Activated T-cell treated with anti-CD3 and anti-CD28 coated beads, Interleukin-2, amount 50 U/mL, for 48 hours (primary cell): ENCODE measurements around the gene VAMP8.
"Not testable (repeated sequence)": the region's sequence is repeated elsewhere in the genome, so short reads cannot be mapped to it uniquely, and the experiment has no call there.

Experiments
- DNase-seq, 2 experiments: peaks; one replicate each; pipeline ENCODE4 v3.0.0-alpha.2; 2020

The VAMP8 gene

GRCh38 chr2:85600951-85601770, 23.8 kb downstream of the VAMP8 start:
- DNase-seq, result no peak

DNA sequence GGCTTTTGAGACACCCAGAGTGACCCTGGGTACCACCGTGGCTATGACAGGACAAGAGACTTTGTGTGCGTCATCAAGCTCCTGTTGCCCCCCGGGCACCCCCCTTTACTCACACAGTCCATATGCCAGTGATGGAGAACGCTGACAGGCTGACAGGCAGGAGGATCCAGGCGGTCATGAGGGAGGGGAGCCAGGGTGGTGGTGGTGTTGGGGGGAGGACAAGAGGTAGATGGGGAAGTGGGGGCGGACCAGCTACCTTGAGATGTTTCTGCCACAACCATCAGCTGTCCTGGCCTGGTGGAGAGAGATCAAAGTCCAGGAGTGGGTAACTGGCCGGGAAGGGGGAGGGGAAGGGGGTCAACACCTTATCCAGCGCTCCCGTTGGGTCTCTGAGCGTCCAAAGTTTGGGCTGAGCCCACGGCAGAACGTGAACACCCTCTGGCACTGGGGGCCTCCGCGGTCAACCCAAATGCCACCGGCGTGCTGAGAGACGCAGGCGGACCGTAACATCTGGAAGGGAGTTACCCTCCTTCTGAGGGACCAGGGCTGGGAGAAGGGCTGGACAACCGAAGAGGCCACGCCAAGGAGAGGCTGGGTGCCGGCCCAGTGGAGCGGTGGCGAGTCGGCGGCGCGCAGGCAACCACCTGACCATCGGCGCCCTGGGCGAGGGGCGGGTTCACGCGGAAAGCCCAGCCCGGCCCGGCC, 24.5 kb downstream of the VAMP8 start:
- no peak for DNase-seq

GRCh38 chr2:85602476-85603234, 25.3 kb downstream of the VAMP8 start, which contains the start of gene TMEM150A:
TMEM150A (minus strand) TSS chr2:85602698; CDS start chr2:85601948, 750 bp downstream.
- peak; percentile 92 to 93 for DNase-seq

DNA sequence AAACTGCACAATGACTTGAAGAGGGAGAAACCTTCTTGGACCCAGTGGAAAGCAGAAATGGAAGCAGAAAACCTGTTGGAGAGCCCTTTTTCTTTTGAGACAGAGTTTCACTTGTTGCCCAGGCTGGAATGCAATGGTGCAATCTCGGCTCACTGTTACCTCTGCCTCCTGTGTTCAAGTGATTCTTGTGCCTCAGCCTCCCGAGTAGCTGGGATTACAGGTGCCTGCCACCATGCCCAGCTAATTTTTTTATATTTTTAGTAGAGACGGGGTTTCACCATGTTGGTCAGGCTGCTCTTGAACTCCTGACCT, 26.7 kb downstream of the VAMP8 start:
- DNase-seq, result not testable (repeated sequence)

DNA sequence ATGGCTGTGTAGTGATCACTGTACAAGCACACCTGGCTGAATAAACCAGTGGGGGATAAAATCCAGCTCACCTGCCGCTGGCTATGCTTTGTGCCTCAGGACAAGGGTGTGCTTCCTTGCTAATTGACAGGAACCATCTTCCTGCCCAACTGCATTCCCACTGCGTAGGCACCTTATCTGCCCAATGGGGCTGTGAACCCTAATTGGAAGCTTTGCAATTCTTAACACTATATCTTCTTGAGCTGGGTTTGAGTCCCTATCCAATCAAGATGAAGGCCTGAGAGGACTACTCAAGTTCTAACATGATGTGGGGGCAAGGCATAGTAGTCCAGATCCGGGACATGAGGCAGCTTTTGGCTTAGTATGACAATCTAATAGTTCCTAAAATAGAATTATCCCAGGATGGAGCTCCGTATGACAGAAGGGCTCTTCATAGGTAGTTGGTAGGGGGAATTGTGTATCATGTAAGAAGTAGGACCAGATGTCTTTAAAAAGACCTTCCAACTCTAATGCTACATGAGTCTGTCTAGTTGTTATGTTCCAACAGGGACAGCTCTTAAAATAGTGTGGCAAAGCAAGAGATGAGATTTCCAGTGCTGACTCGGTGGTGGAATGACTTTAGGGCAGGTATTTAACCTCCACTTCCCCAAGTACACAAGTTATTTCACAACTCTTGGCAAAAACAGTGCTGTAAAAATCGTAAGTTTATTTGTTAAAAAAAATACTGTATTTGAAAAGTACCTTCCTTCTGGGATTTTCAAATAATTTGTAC, 27.4 kb downstream of the VAMP8 start:
- no peak for DNase-seq

GRCh38 chr2:85605406-85606115, 28.2 kb downstream of the VAMP8 start:
- DNase-seq, result no peak

DNA sequence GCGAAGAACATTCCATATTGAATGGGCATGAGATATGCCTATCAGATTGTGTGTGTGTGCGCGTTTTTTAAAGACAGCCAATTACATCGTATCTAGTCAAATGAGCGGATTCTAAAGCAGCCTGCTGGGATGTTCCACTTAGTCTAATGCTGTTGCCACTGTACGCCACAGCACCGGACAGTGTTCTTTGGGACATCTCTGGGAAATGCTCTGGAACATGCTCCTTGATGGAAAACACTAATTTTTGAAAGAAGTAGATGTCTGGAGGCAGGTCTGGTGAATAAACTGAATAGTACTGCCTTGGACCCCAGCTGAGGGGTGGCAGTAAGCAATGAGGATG, 28.7 kb downstream of the VAMP8 start:
- DNase-seq, result no peak

DNA sequence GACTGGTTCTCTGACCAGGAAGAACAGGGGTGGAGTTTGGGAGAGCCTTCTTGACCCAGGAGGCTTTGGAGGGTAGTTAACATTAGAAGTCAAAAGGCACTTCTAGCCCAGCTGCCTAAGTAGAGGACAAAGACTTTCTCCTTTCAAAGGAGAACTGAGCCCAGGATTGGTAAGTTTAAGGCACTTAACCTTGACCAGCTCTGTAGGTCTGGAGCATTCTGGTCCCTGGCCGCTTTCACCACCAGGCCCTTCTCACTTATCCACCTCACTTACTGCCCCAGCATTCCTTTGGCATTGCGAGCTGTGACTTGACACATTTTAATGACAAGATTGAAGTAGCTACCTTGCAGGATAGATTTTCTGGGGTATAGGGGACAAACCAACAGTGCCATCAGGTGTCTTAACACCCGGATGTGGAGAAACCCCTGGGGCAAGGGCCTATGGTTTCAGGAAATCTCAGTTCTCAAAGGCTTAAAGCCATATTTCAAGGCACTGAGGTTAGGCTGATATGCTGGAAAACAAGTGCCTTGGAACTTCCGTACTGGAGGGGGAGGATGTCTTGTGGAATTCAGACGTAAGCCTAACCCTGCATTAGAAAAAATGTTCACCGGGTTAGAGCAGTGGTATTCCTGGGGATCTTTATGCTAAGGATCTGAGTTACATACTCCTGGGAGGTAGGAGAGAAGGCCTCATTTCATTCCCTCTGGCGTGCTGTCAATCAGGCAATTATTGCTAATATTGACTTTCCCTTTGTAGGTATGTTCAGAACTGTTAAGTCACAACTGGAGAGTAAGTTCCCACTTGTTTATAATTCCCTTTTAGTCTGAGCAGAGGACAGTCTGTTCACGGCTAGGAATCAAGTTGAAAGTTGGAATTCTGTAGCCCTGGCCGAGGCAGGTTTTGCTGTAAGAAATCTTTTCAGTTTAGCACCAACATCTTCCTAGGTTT, 30.2 kb downstream of the VAMP8 start:
- DNase-seq, result no peak

DNA sequence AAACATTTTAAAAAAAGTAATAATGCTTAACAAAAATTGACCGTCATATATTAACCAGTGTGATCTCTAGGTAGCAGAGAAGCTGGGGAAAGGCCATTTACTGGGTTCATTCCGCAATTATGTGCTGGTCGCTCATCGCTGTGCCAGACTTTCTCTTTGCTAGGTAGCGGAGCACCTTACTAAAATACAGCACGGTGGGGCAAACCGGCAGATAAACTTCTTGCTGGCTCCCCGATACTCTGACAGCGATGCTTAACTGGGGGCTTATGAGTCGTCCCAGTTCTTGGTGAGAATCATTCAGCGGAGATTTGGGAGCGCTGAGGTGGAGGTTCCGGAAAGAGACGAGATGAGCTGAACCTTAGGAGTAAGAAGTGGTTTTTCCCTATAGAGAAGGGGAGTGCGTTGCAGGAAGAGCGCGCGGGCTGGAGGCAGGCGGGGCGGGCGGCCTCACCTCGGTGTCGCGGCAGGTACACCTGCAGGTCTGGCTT, 33.9 kb downstream of the VAMP8 start:
- DNase-seq, result no peak

GRCh38 chr2:85611705-85612587, 34.6 kb downstream of the VAMP8 start, which contains the start of gene C2orf68:
C2orf68 (minus strand) TSS chr2:85612066; CDS start chr2:85611984, 82 bp downstream.
- peak; percentile 91 to 93 for DNase-seq

DNA sequence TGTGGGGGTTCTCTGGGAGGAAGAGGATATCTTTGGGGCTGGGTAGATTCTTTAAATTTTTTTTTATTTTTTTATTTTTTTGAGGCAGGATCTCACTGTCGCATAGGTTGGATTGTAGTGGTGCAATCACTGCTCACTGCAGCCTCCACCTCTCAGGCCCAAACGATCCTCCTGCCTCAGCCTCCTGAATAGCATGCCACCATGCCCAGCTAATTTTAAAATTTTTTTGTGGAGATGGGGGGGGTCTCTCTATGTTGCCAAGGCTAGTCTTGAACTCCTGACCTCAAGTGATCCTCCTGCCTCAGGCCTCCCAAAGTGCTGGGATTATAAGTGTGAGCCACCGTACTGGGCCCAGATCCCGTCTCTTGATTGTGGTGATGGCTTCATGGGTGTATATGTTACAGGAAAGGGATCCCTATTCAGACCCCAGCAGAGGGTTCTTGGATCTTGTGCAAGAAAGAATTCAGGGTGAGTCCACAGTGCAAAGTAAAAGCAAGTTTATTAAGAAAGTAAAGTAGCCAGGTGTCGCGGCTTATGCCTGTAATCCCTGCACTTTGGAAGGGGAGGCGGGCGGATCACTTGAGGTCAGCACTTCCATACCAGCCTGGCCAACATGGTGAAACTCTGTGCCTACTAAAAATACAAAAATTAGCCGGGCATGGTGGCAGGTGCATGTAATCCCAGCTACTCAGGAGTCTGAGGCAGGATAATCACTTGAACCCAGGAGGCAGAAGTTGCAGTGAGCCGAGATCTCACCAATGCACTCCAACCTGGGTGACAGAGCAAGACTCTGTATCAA, 36.5 kb downstream of the VAMP8 start:
- no peak for DNase-seq

DNA sequence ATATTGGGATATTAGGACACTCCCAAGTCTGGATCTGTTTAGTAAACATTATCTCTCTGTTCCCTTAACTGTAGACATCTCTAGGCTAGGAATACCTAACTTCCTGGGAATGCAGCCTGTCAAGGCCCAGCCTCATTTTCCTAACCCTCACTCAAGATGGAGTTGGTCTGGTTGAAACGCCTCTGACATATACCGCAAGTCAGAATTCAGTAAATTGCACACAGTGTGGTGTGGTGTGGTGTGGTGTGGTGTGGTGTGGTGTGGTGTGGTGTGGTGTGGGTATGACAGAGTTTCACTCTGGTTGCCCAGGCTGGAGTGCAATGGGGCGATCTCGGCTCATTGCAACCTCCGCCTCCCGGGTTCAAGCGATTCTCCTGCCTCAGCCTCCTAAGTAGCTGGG, 37.4 kb downstream of the VAMP8 start:
- DNase-seq, result not testable (repeated sequence)

DNA sequence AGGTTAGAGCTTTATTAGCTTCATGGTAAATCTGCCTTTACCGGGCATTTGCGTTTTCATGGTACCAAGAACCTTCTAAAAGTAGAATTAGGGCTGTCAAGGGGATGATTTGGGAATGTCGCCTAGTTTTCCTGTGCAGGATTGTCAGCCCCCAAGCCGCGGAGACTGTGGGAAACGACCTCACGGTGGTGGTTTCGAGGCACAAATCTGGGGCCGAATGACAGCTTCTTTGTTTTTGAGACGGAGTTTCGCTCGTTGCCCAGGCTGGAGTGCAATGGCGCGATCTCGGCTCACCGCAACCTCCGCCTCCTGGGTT, 38.0 kb downstream of the VAMP8 start:
- DNase-seq, result no peak

- not testable (repeated sequence) for DNase-seq
Observed at GRCh38 chr2:85617723-85618122, 40.3 kb downstream of the VAMP8 start.

GRCh38 chr2:85619617-85620016, 42.2 kb downstream of the VAMP8 start:
- DNase-seq, result no peak

- no peak for DNase-seq
Observed at GRCh38 chr2:85621338-85621737, 44.0 kb downstream of the VAMP8 start.

- DNase-seq, result no peak
Observed at GRCh38 chr2:85623991-85624390, 46.6 kb downstream of the VAMP8 start.

GRCh38 chr2:85628658-85629057, 51.3 kb downstream of the VAMP8 start:
- DNase-seq, result no peak

DNA sequence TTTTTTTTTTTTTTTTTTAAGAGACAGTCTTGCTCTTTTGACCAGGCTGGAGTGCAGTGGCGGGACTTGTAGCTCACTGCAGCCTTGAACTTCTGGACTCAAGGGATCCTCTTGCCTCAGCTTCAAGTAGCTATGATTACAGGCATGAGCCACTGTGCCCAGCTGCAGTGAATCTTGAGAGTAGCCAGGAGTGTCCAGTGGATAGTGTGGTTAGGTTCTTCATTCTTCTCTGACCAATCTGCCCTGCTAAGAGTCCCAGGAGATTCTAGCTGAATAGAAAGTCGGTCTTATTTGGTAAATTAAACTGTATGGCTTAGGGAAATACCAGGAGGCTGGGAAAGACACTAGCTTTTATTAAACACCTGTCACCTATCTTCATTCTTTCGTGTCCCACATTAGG, 53.9 kb downstream of the VAMP8 start:
- DNase-seq, result no peak
